Heart right ventricle (tissue), 16 donors: ENCODE measurements around the gene POLR2E. TPM values are rescaled to one million over a fixed set of nuclear protein-coding genes. Genes with fewer than 3 reads are reported as not detected.

Source experiments
- ATAC-seq, 8 donors: fragments of 200-7000 bp; cut with Tn5 transposase; one replicate each; pipeline ENCODE4 v1.9.1; 2020; ENCODE audit warnings: mild to moderate bottlenecking in 8 of 8, moderate library complexity in 8 of 8, moderate number of reproducible peaks in 1 of 8
- DNase-seq, 2 donors: peaks; one replicate each; pipeline ENCODE4 v3.0.0-alpha.2; 2020
- H3K27ac ChIP-seq, 10 donors: fragments of 200-600 bp; sonication (generic) in 2 of 10; one replicate each; pipeline versions ENCODE4 v1.5.0 to v1.8.0; 2020 to 2022; ENCODE audit warnings: mild to moderate bottlenecking in 3 of 10
- H3K27me3 ChIP-seq, 7 donors: fragments of 200-600 bp; one replicate each; pipeline ENCODE4 v1.8.0; 2021 to 2022; ENCODE audit warnings: mild to moderate bottlenecking in 2 of 7
- H3K36me3 ChIP-seq, 9 donors: fragments of 200-600 bp; sonication (generic) in 1 of 9; one replicate each; pipeline versions ENCODE4 v1.5.0 to v1.8.0; 2020 to 2022; ENCODE audit warnings: mild to moderate bottlenecking in 2 of 9
- H3K4me1 ChIP-seq, 9 donors: fragments of 200-600 bp; sonication (generic) in 1 of 9; one replicate each; pipeline versions ENCODE4 v1.5.0 to v1.8.0; 2020 to 2022; ENCODE audit warnings: mild to moderate bottlenecking in 4 of 9
- H3K4me3 ChIP-seq, 10 donors: fragments of 200-600 bp; sonication (generic) in 2 of 10; one replicate each; pipeline versions ENCODE4 v1.5.0 to v1.8.0; 2020 to 2022; ENCODE audit warnings: mild to moderate bottlenecking in 7 of 10, moderate library complexity in 2 of 10
- H3K9me3 ChIP-seq, 11 donors: fragments of 200-600 bp in 10 of 11; sonication (generic) in 2 of 11; one replicate each; pipeline versions ENCODE4 v1.5.0 to v1.8.0; 2013 to 2022; ENCODE audit warnings: mild to moderate bottlenecking in 2 of 11, control low read depth in 1 of 11, moderate library complexity in 1 of 11
- CTCF ChIP-seq, 9 donors: fragments of 200-600 bp; sonication (generic) in 2 of 9; IDR thresholded peaks; one replicate each; pipeline versions ENCODE4 v1.5.0 to v1.8.0; 2021 to 2022; ENCODE audit warnings: antibody characterized with exemption in 9 of 9, mild to moderate bottlenecking in 5 of 9, moderate library complexity in 1 of 9
- WGBS, 2 donors: extraction: QIAGEN DNeasy Blood & Tissue Kit; methylation state at CpG; one replicate each; pipeline ENCODE4 v1.1.7; 2013; ENCODE audit warnings: inconsistent platforms in 1 of 2; 5-methylcytosine and 5-hydroxymethylcytosine counted together
- intact Hi-C, 10 donors: fragments of 100-400 bp; cut with DNase I; formaldehyde crosslinking; loops; one replicate each; pipeline versions ENCODE4 v1.11.1 to v1.14.2; 2022
- polyA plus RNA-seq, 2 donors: library from polyadenylated mRNA; stranded (reverse); fragments of 200-250 nt; gene quantifications; one replicate each; pipeline ENCODE4 v1.2.3, GENCODE V29; 2013
- total RNA-seq, 10 donors: library from RNA; stranded (reverse); fragmentation: NEBNext Ultra II Directional in 3 of 10; extraction: Animal tissue kit (Norgen Biotek cat#: 25700) in 3 of 10; gene quantifications; one replicate each; pipeline versions ENCODE4 v1.2.1 to v1.2.4, GENCODE V29; 2021 to 2023
- donor health status: Arrhythmogenic right ventricular cardiomyopathy.
- donor health status: ischemic (EF 13 %, LVEDD 7.1; RV severe dilation, severe dysfunction).
- donor health status: healthy with polysubstance abuse.
- donor health status: DM: no; HTN: yes; CAD: no.
- donor health status: DM: no; HTN: no; CAD: no.
- donor health status: ischemic (EF 25% LVEDD 6.9; RV normal size, moderate dysfunction).
- donor health status: ischemic (EF 25% LVEDD 5.7; RV mildly dilated, moderate dysfunction).
- donor health status: healthy.
- donor health status: DM: yes; HTN: yes; CAD: no.
- donor health status: Ischemic cardiomyopathy.
- donor health status: ischemic (EF 35%, LVEDD 5.7; RV mildly dilated, moderate dysfunction).
- donor health status: nonischemic (EF 11% LVEDD 7.7; RV severe dilation, severe dysfunction).
- donor health status: DM: yes; HTN: yes; CAD: no.
- donor health status: PGD.
- donor health status: ischemic (EF 29% LVEDD 5.4; RV normal size, mild dysfunction).
- donor health status: nonischemic (EF 23%, LVEDD 6.1; RV moderate dilation, normal function).

The POLR2E gene
- total and polyA plus RNA-seq, 12 donors: 111 to 215 (median 134) TPM

- H3K27me3 ChIP-seq: peaks cover 0 to 3% (median 0%) of the 10 kb centered on the region in 7 donors
- H3K4me3 ChIP-seq: peak overlapping the region in 3 of 10 donors; percentile 12 to 28 (median 23)
- ATAC-seq (peak in 1 of 8 donors; percentile 6), DNase-seq (peak in 1 of 2 donors; percentile 13)
- intact Hi-C loops: loop anchor here in 1 of 10 donors (5.0 kb wide), 1 partner anchor 41 kb away; the partner anchor contains the start of gene ABCA7
- H3K9me3 ChIP-seq: no peaks in the 10 kb centered on the region
- peaks cover 0 to 48% (median 3%) of the 10 kb centered on the region in 9 donors for H3K4me1 ChIP-seq
- H3K27ac ChIP-seq: no peak overlapping the region
- 78 to 79% methylated on average over 59 of the region's 59 CpGs for WGBS, 2 donors
- no peak for TF ChIP-seq CTCF (IDR thresholded peaks at IDR 0.05)
- H3K36me3 ChIP-seq: peaks cover 0 to 93% (median 0%) of the 10 kb centered on the region in 9 donors
Observed at GRCh38 chr19:1082928-1083816, 12.0 kb downstream of the POLR2E start.

GRCh38 chr19:1082165-1082927 is 12.8 kb downstream of the POLR2E start:
- intact Hi-C loops: loop anchor here in 1 of 10 donors (5.0 kb wide), 1 partner anchor 40 kb away; the partner anchor contains the start of gene ABCA7
- peak in 1 of 2 donors; percentile 38 for DNase-seq
- Histone ChIP-seq H3K36me3 (peaks cover 0 to 84% (median 0%) of the 10 kb centered on the region in 9 donors), H3K27ac (no peak overlapping the region), H3K9me3 (no peaks in the 10 kb centered on the region), H3K27me3 (peaks cover 0 to 3% (median 0%) of the 10 kb centered on the region in 7 donors), H3K4me3 (peak overlapping the region in 3 of 10 donors; percentile 12 to 28 (median 23)), H3K4me1 (peaks cover 0 to 46% (median 0%) of the 10 kb centered on the region in 9 donors)
- WGBS, 2 donors: 20 to 22% methylated on average over 46 to 51 of the region's 51 CpGs
- ATAC-seq: peak; percentile 27 to 58 (median 38)
- TF ChIP-seq CTCF (IDR thresholded peaks at IDR 0.05): no peak

- intact Hi-C loops: loop anchor here in 1 of 10 donors (5.0 kb wide), 1 partner anchor 39 kb away; the partner anchor contains the start of gene ABCA7
Observed at GRCh38 chr19:1081301-1082164, 13.6 kb downstream of the POLR2E start.

More at GRCh38 chr19:1081301-1082164, 13.6 kb downstream of the POLR2E start:
- WGBS, 2 donors: 63 to 76% methylated on average over 58 of the region's 58 CpGs
- H3K4me1 ChIP-seq: peaks cover 0 to 46% (median 0%) of the 10 kb centered on the region in 9 donors
- H3K27ac ChIP-seq: no peak overlapping the region
- no peak overlapping the region for H3K4me3 ChIP-seq
- H3K9me3 ChIP-seq: no peaks in the 10 kb centered on the region
- TF ChIP-seq CTCF (IDR thresholded peaks at IDR 0.05): no peak
- ATAC-seq (no peak), DNase-seq (peak in 1 of 2 donors; percentile 49)
- H3K27me3 ChIP-seq: peaks cover 0 to 3% (median 0%) of the 10 kb centered on the region in 7 donors
- peaks cover 0 to 76% (median 0%) of the 10 kb centered on the region in 9 donors for H3K36me3 ChIP-seq
